ENCODE data around the gene VPREB1.
"Not testable (repeated sequence)": the region's sequence is repeated elsewhere in the genome, so short reads cannot be mapped to it uniquely, and the experiment has no call there.

Gene VPREB1

GRCh38 chr22:22203048-22203971, 41.3 kb upstream of the VPREB1 start:
- TF ChIP-seq MYC (IDR thresholded peaks at IDR 0.05; ENCODE audit: low read depth, low read length), result no peak
- no peak for TF ChIP-seq POLR2A (IDR thresholded peaks at IDR 0.05; ENCODE audit: extremely low read depth, insufficient read length)
- no peak for TF ChIP-seq MAX (IDR thresholded peaks at IDR 0.05; ENCODE audit: low read depth, low read length)
- TF ChIP-seq, protein P1, sequence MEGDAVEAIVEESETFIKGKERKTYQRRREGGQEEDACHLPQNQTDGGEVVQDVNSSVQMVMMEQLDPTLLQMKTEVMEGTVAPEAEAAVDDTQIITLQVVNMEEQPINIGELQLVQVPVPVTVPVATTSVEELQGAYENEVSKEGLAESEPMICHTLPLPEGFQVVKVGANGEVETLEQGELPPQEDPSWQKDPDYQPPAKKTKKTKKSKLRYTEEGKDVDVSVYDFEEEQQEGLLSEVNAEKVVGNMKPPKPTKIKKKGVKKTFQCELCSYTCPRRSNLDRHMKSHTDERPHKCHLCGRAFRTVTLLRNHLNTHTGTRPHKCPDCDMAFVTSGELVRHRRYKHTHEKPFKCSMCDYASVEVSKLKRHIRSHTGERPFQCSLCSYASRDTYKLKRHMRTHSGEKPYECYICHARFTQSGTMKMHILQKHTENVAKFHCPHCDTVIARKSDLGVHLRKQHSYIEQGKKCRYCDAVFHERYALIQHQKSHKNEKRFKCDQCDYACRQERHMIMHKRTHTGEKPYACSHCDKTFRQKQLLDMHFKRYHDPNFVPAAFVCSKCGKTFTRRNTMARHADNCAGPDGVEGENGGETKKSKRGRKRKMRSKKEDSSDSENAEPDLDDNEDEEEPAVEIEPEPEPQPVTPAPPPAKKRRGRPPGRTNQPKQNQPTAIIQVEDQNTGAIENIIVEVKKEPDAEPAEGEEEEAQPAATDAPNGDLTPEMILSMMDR (IDR thresholded peaks at IDR 0.05; ENCODE audit: low read depth, low read length), result no peak
- H3K4me3 ChIP-seq (ENCODE audit: low read depth, low read length), result no peak overlapping the region
- DNase-seq (ENCODE audit: low read depth), result no peak

- peak; percentile 81 for DNase-seq (ENCODE audit: low read depth)
- TF ChIP-seq MYC (IDR thresholded peaks at IDR 0.05; ENCODE audit: low read depth, low read length) (no peak), MAX (IDR thresholded peaks at IDR 0.05; ENCODE audit: low read depth, low read length) (no peak), POLR2A (IDR thresholded peaks at IDR 0.05; ENCODE audit: extremely low read depth, insufficient read length) (no peak)
- TF ChIP-seq, protein P1 (IDR thresholded peaks at IDR 0.05; ENCODE audit: low read depth, low read length), result peak; percentile 65
- no peak overlapping the region for H3K4me3 ChIP-seq (ENCODE audit: low read depth, low read length)
Observed at GRCh38 chr22:22207845-22208564, 36.6 kb upstream of the VPREB1 start.

DNA sequence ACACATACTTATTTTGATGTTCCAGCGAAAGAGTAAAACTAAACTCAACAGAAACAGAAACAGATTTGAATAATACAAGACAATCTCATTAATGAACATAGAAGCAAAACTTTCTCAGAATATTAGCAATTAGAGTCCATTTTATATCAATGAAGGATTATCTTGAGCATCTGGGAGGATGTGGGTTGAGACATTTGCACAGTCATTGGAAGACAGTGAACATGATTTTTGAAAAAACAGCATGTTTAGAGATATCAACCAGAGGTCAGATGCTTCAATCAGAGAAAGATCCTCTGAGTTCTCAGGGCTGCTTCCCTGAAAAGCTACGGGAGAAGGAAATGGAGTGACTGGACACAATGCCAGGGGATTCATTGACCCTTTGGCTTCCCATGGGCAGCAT, 35.9 kb upstream of the VPREB1 start:
- no peak for DNase-seq (ENCODE audit: low read depth)
- TF ChIP-seq MYC (IDR thresholded peaks at IDR 0.05; ENCODE audit: low read depth, low read length) (no peak), POLR2A (IDR thresholded peaks at IDR 0.05; ENCODE audit: extremely low read depth, insufficient read length) (no peak), MAX (IDR thresholded peaks at IDR 0.05; ENCODE audit: low read depth, low read length) (no peak)
- TF ChIP-seq, protein P1 (IDR thresholded peaks at IDR 0.05; ENCODE audit: low read depth, low read length), result no peak
- H3K4me3 ChIP-seq (ENCODE audit: low read depth, low read length), result no peak overlapping the region

DNA sequence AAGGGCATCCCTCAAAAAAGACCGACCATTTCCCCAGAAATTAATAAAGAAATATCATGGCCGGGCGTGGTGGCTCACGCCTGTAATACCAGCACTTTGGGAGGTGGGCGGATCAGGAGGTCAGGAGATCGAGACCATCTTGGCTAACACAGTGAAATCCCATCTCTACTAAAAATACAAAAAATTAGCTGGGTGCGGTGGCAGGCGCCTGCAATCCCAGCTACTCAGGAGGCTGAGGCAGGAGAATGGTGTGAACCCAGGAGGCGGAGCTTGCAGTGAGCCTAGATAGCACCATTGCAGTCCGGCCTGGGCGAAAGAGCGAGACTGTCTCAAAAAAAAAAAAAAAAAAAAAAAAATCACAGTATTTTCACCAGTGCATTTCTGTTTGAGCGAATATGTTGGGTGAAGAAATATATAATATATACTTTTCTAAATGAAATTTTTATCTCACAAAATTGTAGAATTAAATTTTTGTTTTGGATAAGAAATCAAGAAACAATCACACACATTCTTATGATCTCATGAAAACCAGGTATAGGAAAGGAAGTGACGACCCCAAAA, 35.4 kb upstream of the VPREB1 start:
- DNase-seq (ENCODE audit: low read depth); H3K4me3 ChIP-seq (ENCODE audit: low read depth, low read length): not testable (repeated sequence)

DNA sequence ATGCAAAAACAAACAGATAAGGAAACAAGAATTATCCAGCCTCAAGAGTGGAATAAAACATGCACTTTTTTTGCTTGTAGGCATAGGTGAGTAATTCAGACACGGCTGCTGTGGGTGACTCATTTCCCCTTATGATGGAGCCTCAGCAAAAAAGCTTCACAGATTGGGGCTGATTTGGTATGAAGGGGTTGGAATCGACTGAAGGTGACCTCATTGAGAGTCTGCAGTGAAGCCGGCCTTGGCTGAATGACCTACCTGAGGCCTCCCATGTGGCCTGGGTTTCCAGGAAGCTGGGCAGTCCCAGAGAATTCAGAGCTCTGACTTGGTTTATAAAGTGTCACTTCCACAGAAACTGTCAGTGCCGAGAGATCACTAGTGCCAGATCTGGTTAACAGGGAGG, 34.2 kb upstream of the VPREB1 start:
- no peak overlapping the region for H3K4me3 ChIP-seq (ENCODE audit: low read depth, low read length)
- TF ChIP-seq MYC (IDR thresholded peaks at IDR 0.05; ENCODE audit: low read depth, low read length) (no peak), MAX (IDR thresholded peaks at IDR 0.05; ENCODE audit: low read depth, low read length) (no peak), POLR2A (IDR thresholded peaks at IDR 0.05; ENCODE audit: extremely low read depth, insufficient read length) (no peak)
- TF ChIP-seq, protein P1 (IDR thresholded peaks at IDR 0.05; ENCODE audit: low read depth, low read length), result no peak
- DNase-seq (ENCODE audit: low read depth), result peak; percentile 13

Data from NB4 (cell line).